CD4-positive, alpha-beta memory T cell (primary cell): ENCODE results near the gene PINK1. TPM values are rescaled to one million over a fixed set of nuclear protein-coding genes. Genes with fewer than 3 reads are reported as not detected.
A peak's percentile ranks its signal among the peaks of the same experiment; 100 is the strongest.

Experiments used
- CTCF ChIA-PET: fragments of 350-600 bp; sonication (Branson Sonifier 250); formaldehyde crosslinking; loops from one replicate; lab custom pipeline; 2021; ENCODE audit warnings: inconsistent platforms; ENCODE audit not compliant: partially characterized antibody; lab: Charles Lee
- POLR2A ChIA-PET: fragments of 350-600 bp; sonication (Branson Sonifier 250); formaldehyde crosslinking; loops from one replicate; lab custom pipeline; 2021; ENCODE audit not compliant: partially characterized antibody; lab: Charles Lee
- DNase-seq, 5 donors: peaks; one replicate each; pipeline versions ENCODE4 v3.0.0 to v3.0.0-alpha.2; 2020 to 2022; ENCODE audit warnings: mixed read lengths in 1 of 5
- H3K27ac ChIP-seq: one replicate; pipeline ENCODE4 v1.7.0; 2013; ENCODE audit warnings: low read depth, low read length
- H3K27me3 ChIP-seq: 2 replicates; pipeline ENCODE4 v1.7.0; 2013; ENCODE audit warnings: mild to moderate bottlenecking, low read length, moderate library complexity; ENCODE audit not compliant: insufficient read depth
- H3K36me3 ChIP-seq: 2 replicates; pipeline ENCODE4 v1.7.0; 2013; ENCODE audit warnings: mild to moderate bottlenecking, low read length, moderate library complexity; ENCODE audit not compliant: insufficient read depth
- H3K4me1 ChIP-seq: 2 replicates; pipeline ENCODE4 v1.7.0; 2013; ENCODE audit warnings: mild to moderate bottlenecking, low read length, moderate library complexity; ENCODE audit not compliant: insufficient read depth
- H3K4me3 ChIP-seq, 2 donors: one replicate each; pipeline ENCODE4 v1.7.0; 2013; ENCODE audit warnings: low read length in 2 of 2, mild to moderate bottlenecking in 1 of 2
- H3K9me3 ChIP-seq, 2 donors: one replicate each; pipeline ENCODE4 v1.7.0; 2013; ENCODE audit warnings: low read length in 2 of 2, control low read depth in 1 of 2; ENCODE audit not compliant: control insufficient read depth in 1 of 2
- H3K27ac Mint-ChIP-seq, 7 donors: one replicate each; pipeline ENCODE4 v1.8.0; 2020 to 2021; ENCODE audit warnings: mixed read lengths in 7 of 7, mild to moderate bottlenecking in 6 of 7, inconsistent platforms in 3 of 7, moderate library complexity in 3 of 7
- H3K27me3 Mint-ChIP-seq, 2 donors: one replicate each; pipeline ENCODE4 v1.8.0; 2020 to 2021; ENCODE audit warnings: mixed read lengths in 2 of 2
- H3K36me3 Mint-ChIP-seq, 2 donors: one replicate each; pipeline ENCODE4 v1.8.0; 2020 to 2021; ENCODE audit warnings: mixed read lengths in 2 of 2, inconsistent platforms in 1 of 2, mild to moderate bottlenecking in 1 of 2
- H3K4me1 Mint-ChIP-seq, 4 donors: one replicate each; pipeline ENCODE4 v1.8.0; 2020 to 2021; ENCODE audit warnings: mixed read lengths in 4 of 4, mild to moderate bottlenecking in 1 of 4
- H3K4me3 Mint-ChIP-seq, 8 donors: one replicate each; pipeline ENCODE4 v1.8.0; 2020 to 2021; ENCODE audit warnings: mixed read lengths in 8 of 8, mild to moderate bottlenecking in 7 of 8, moderate library complexity in 6 of 8, inconsistent platforms in 3 of 8
- H3K9me3 Mint-ChIP-seq, 8 donors: one replicate each; pipeline ENCODE4 v1.8.0; 2020 to 2021; ENCODE audit warnings: mixed read lengths in 8 of 8, mild to moderate bottlenecking in 5 of 8, inconsistent platforms in 3 of 8, moderate library complexity in 1 of 8
- intact Hi-C: fragments of 100-400 bp; cut with micrococcal nuclease; formaldehyde crosslinking; loops from one replicate; pipeline ENCODE4 v1.15.1; 2023
- polyA plus RNA-seq, 2 donors: library from polyadenylated mRNA; unstranded; fragments of 300-500 nt; fragmentation: Illumina TruSeq; gene quantifications; one replicate each; pipeline ENCODE4 v1.2.3, GENCODE V29; 2021
- total RNA-seq, 2 experiments: library from RNA; stranded (reverse); gene quantifications; one replicate each; pipeline ENCODE4 v1.2.3, GENCODE V29; 2021

PINK1 gene
- total and polyA plus RNA-seq, 4 experiments from 2014 or later, result 19.0 to 24.2 (median 20.6) TPM

DNA sequence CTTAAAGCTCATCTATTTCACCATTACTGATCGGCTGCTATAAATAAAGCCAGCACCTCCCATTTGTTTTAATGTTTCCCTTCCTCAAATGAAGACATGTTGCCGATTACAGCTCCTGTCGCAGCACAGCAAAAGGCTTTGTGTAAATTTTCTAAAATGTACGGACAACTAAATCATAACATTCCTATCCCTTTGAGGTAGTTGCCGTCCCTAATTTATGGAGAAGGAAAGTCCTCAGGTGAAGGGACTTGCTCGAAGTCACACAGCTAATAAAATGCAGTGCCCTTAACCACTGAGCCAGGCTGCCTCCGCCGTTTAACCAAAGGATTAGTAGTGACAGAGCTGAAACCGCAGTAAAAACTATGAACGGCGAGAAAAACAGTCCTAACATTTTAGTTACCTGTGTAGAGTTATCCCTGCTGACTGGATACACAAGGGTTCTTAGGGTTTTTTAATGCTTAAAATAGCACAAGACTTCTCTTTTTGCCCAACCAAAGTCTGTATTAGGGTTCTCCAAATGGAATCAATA is 871 bp downstream of the PINK1 start:
- H3K9me3 ChIP-seq, result no peaks in the 10 kb centered on the region
- intact Hi-C loops, result loop anchor here (1.0 to 5.0 kb wide), 2 partner anchors 27 to 127 kb away; partner anchors contain the start of genes DDOST and MUL1
- peaks cover 16% of the 10 kb centered on the region for H3K4me1 ChIP-seq
- no peaks in the 10 kb centered on the region for H3K36me3 ChIP-seq
- peak overlapping the region; percentile 89 to 96 (median 92) for H3K4me3 Mint-ChIP-seq
- H3K4me3 ChIP-seq, result peak overlapping the region; percentile 45 to 62
- DNase-seq, result peak in 2 of 5 donors; percentile 58 to 61
- H3K27me3 Mint-ChIP-seq, result no peaks in the 10 kb centered on the region
- peaks cover 4 to 17% (median 12%) of the 10 kb centered on the region in 4 donors for H3K4me1 Mint-ChIP-seq
- H3K27ac Mint-ChIP-seq, result peak overlapping the region; percentile 85 to 95 (median 91)
- POLR2A ChIA-PET, result interaction anchor here (0.6 to 2.4 kb wide), 17 partner anchors 9 to 1817 kb away, joined by 3 to 24 read pairs (median 4); partner anchors contain the start of genes DDOST, HP1BP3, MUL1 and OTUD3
- H3K36me3 Mint-ChIP-seq, result peaks cover 11 to 20% of the 10 kb centered on the region in 2 donors
- H3K27ac ChIP-seq, result peak overlapping the region; percentile 68
- CTCF ChIA-PET, result interaction anchor here (0.6 to 4.2 kb wide), 14 partner anchors 9 to 111 kb away, joined by 3 to 24 read pairs (median 4); partner anchors contain the start of gene DDOST
- H3K9me3 Mint-ChIP-seq, result peaks cover 0 to 3% (median 0%) of the 10 kb centered on the region in 8 donors
- no peaks in the 10 kb centered on the region for H3K27me3 ChIP-seq

- intact Hi-C loops, result loop anchor here (1.0 to 5.0 kb wide), 2 partner anchors 27 to 127 kb away; partner anchors contain the start of genes DDOST and MUL1
- peak overlapping the region in 6 of 7 donors; percentile 85 to 95 (median 90) for H3K27ac Mint-ChIP-seq
- ChIA-PET CTCF (interaction anchor here (1.2 to 4.2 kb wide), 6 partner anchors 8 to 111 kb away, joined by 3 to 24 read pairs (median 10); partner anchors contain the start of gene DDOST), POLR2A (interaction anchor here (0.8 to 2.4 kb wide), 7 partner anchors 8 to 152 kb away, joined by 3 to 24 read pairs (median 4); partner anchors contain the start of genes DDOST, HP1BP3 and MUL1)
- peak overlapping the region; percentile 89 to 96 (median 92) for H3K4me3 Mint-ChIP-seq
- H3K36me3 Mint-ChIP-seq, result peaks cover 13 to 23% of the 10 kb centered on the region in 2 donors
- H3K4me1 Mint-ChIP-seq, result peaks cover 4 to 17% (median 12%) of the 10 kb centered on the region in 4 donors
- Histone ChIP-seq H3K4me1 (peaks cover 16% of the 10 kb centered on the region), H3K4me3 (peak overlapping the region; percentile 45 to 62), H3K27me3 (no peaks in the 10 kb centered on the region), H3K9me3 (no peaks in the 10 kb centered on the region), H3K36me3 (peaks cover 4% of the 10 kb centered on the region), H3K27ac (peak overlapping the region; percentile 68)
- peak in 4 of 5 donors; percentile 23 to 53 (median 38) for DNase-seq
- H3K9me3 Mint-ChIP-seq, result peaks cover 0 to 3% (median 0%) of the 10 kb centered on the region in 8 donors
- H3K27me3 Mint-ChIP-seq, result no peaks in the 10 kb centered on the region
Observed at GRCh38 chr1:20634594-20635084, 1.4 kb downstream of the PINK1 start.

GRCh38 chr1:20636785-20637347 is 3.6 kb downstream of the PINK1 start:
- H3K4me1 Mint-ChIP-seq, result peaks cover 8 to 23% (median 15%) of the 10 kb centered on the region in 4 donors
- intact Hi-C loops, result no loop called here
- no peak overlapping the region for H3K27ac ChIP-seq
- ChIA-PET POLR2A (no interaction called here), CTCF (interaction anchor here (0.8 to 2.0 kb wide), 4 partner anchors 11 to 115 kb away, joined by 3 to 7 read pairs (median 4); no protein-coding TSS in a partner anchor)
- DNase-seq, result no peak
- H3K4me1 ChIP-seq, result peaks cover 16% of the 10 kb centered on the region
- peak overlapping the region in 1 of 8 donors; percentile 55 for H3K4me3 Mint-ChIP-seq
- H3K27me3 Mint-ChIP-seq, result no peaks in the 10 kb centered on the region
- peaks cover 23 to 33% of the 10 kb centered on the region in 2 donors for H3K36me3 Mint-ChIP-seq
- H3K9me3 ChIP-seq, result no peaks in the 10 kb centered on the region
- H3K36me3 ChIP-seq, result peaks cover 4% of the 10 kb centered on the region
- no peak overlapping the region for H3K4me3 ChIP-seq
- no peak overlapping the region for H3K27ac Mint-ChIP-seq
- H3K27me3 ChIP-seq, result no peaks in the 10 kb centered on the region
- H3K9me3 Mint-ChIP-seq, result peaks cover 0 to 5% (median 0%) of the 10 kb centered on the region in 8 donors

GRCh38 chr1:20640183-20640597 is 6.9 kb downstream of the PINK1 start:
- peak; percentile 46 to 58 (median 54) for DNase-seq
- H3K36me3 ChIP-seq, result peaks cover 4% of the 10 kb centered on the region
- peak overlapping the region in 1 of 8 donors; percentile 21 for H3K4me3 Mint-ChIP-seq
- no peak overlapping the region for H3K4me3 ChIP-seq
- H3K4me1 ChIP-seq, result no peaks in the 10 kb centered on the region
- no peak overlapping the region for H3K27ac ChIP-seq
- H3K27ac Mint-ChIP-seq, result peak overlapping the region in 1 of 7 donors; percentile 31
- peaks cover 0 to 5% (median 0%) of the 10 kb centered on the region in 8 donors for H3K9me3 Mint-ChIP-seq
- ChIA-PET POLR2A (no interaction called here), CTCF (interaction anchor here (1.0 to 3.4 kb wide), 4 partner anchors 10 to 117 kb away, joined by 3 to 21 read pairs (median 4); partner anchors contain the start of gene DDOST)
- H3K9me3 ChIP-seq, result no peaks in the 10 kb centered on the region
- intact Hi-C loops, result loop anchor here (5.0 kb wide), 1 partner anchor 428 kb away; no protein-coding TSS in a partner anchor
- no peaks in the 10 kb centered on the region for H3K27me3 ChIP-seq
- peaks cover 0 to 6% (median 5%) of the 10 kb centered on the region in 4 donors for H3K4me1 Mint-ChIP-seq
- H3K27me3 Mint-ChIP-seq, result no peaks in the 10 kb centered on the region
- H3K36me3 Mint-ChIP-seq, result peaks cover 30 to 49% of the 10 kb centered on the region in 2 donors

GRCh38 chr1:20641975-20642374 is 8.7 kb downstream of the PINK1 start:
- Histone ChIP-seq H3K27ac (no peak overlapping the region), H3K27me3 (no peaks in the 10 kb centered on the region), H3K4me1 (no peaks in the 10 kb centered on the region), H3K9me3 (no peaks in the 10 kb centered on the region), H3K4me3 (no peak overlapping the region), H3K36me3 (peaks cover 4% of the 10 kb centered on the region)
- peaks cover 26 to 51% of the 10 kb centered on the region in 2 donors for H3K36me3 Mint-ChIP-seq
- H3K4me3 Mint-ChIP-seq, result peak overlapping the region in 1 of 8 donors; percentile 35
- peak overlapping the region in 1 of 7 donors; percentile 24 for H3K27ac Mint-ChIP-seq
- intact Hi-C loops, result loop anchor here (5.0 kb wide), 1 partner anchor 430 kb away; no protein-coding TSS in a partner anchor
- ChIA-PET CTCF (interaction anchor here (0.6 to 3.4 kb wide), 3 partner anchors 19 to 620 kb away, joined by 3 to 21 read pairs (median 6); partner anchors contain the start of gene DDOST), POLR2A (interaction anchor here (1.6 kb wide), 1 partner anchor 8 kb away, joined by 4 read pairs; no protein-coding TSS in a partner anchor)
- H3K9me3 Mint-ChIP-seq, result peaks cover 0 to 5% (median 0%) of the 10 kb centered on the region in 8 donors
- peaks cover 0 to 6% (median 5%) of the 10 kb centered on the region in 4 donors for H3K4me1 Mint-ChIP-seq
- no peak for DNase-seq
- no peaks in the 10 kb centered on the region for H3K27me3 Mint-ChIP-seq

DNA sequence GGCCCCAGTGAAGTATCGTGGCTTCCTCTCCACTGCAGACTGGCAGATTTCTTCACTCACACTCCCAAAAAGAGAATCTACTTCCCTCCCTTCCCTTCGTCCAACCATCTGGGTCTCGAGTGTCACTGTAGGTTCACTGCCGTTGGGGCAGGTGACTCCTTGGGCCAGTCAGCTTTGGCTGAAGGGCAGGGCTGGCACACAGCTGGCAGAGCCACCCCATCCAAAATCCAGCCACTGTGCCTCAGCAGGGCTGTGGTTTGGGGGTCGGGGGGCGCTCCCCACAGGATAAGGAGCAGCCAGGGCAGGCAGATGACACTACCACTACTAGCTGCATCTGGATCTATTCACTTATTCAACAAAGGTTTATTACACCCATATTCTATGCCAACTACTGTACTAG is 9.8 kb downstream of the PINK1 start:
- Histone ChIP-seq H3K27me3 (no peaks in the 10 kb centered on the region), H3K4me3 (no peak overlapping the region), H3K9me3 (no peaks in the 10 kb centered on the region), H3K4me1 (no peaks in the 10 kb centered on the region), H3K36me3 (peaks cover 4% of the 10 kb centered on the region), H3K27ac (no peak overlapping the region)
- intact Hi-C loops, result loop anchor here (5.0 kb wide), 1 partner anchor 431 kb away; no protein-coding TSS in a partner anchor
- CTCF ChIA-PET, result interaction anchor here (1.4 to 3.4 kb wide), 2 partner anchors 10 to 120 kb away, joined by 9 to 21 read pairs; partner anchors contain the start of gene PINK1
- POLR2A ChIA-PET, result interaction anchor here (1.6 kb wide), 1 partner anchor 9 kb away, joined by 4 read pairs; no protein-coding TSS in a partner anchor
- H3K27ac Mint-ChIP-seq, result peak overlapping the region in 1 of 7 donors; percentile 25
- no peak for DNase-seq
- H3K4me3 Mint-ChIP-seq, result no peak overlapping the region
- H3K9me3 Mint-ChIP-seq, result peaks cover 0 to 4% (median 0%) of the 10 kb centered on the region in 8 donors
- H3K4me1 Mint-ChIP-seq, result peaks cover 0 to 6% (median 5%) of the 10 kb centered on the region in 4 donors
- peaks cover 26 to 53% of the 10 kb centered on the region in 2 donors for H3K36me3 Mint-ChIP-seq
- no peaks in the 10 kb centered on the region for H3K27me3 Mint-ChIP-seq
